NCI-H82 treated with DMSO at 0.1 percent for 48 hours (cell line): ENCODE measurements around the gene DUSP9.
A peak's percentile ranks its signal among the peaks of the same experiment; 100 is the strongest.

Source experiments
- DNase-seq: peaks from one replicate; lab custom pipeline; 2025; ENCODE audit not compliant: unreplicated experiment; lab: John Stamatoyannopoulos, UW

Gene DUSP9

GRCh38 chrX:153647461-153648357, 706 bp downstream of the DUSP9 start:
- no peak for DNase-seq

- DNase-seq = no peak
Observed at GRCh38 chrX:153648358-153649177, 1.6 kb downstream of the DUSP9 start.

- DNase-seq = peak; percentile 71
Observed at GRCh38 chrX:153649178-153649914, 2.3 kb downstream of the DUSP9 start.

DNA sequence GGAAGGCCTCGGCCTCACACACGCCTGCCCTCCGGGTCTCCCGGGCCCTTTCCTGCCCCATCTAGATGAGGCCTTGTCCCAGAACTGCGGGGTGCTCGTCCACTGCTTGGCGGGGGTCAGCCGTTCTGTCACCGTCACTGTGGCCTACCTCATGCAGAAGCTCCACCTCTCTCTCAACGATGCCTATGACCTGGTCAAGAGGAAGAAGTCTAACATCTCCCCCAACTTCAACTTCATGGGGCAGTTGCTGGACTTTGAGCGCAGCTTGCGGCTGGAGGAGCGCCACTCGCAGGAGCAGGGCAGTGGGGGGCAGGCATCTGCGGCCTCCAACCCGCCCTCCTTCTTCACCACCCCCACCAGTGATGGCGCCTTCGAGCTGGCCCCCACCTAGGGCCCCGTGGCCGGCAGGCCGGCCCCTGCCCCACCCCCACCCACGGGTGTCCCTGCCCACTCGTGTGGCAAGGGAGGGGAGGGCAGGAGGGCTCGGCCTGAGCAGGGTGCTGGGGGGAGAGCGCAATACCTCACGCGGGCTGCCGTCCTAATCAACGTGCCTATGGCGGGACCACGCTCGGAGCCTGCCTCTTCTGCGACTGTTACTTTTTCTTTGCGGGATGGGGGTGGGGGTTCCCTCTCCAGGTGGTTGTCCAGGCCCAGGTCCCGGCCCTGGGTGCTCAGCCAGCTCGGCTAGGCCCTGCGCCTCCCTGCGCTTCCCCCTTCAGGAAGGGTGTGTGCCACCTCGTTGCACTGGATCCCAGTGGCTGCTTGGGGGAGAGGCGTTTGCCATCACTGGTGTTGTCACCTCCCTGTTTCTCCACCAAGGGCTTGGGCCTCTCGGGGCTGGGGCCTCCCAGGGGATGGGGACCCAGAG, 3.1 kb downstream of the DUSP9 start:
- no peak for DNase-seq

- no peak for DNase-seq
Observed at GRCh38 chrX:153650959-153651358, 4.0 kb downstream of the DUSP9 start.

GRCh38 chrX:153651540-153652079, 4.6 kb downstream of the DUSP9 start:
- DNase-seq = peak; percentile 2

- DNase-seq = no peak
Observed at GRCh38 chrX:153653556-153653955, 6.6 kb downstream of the DUSP9 start.

DNA sequence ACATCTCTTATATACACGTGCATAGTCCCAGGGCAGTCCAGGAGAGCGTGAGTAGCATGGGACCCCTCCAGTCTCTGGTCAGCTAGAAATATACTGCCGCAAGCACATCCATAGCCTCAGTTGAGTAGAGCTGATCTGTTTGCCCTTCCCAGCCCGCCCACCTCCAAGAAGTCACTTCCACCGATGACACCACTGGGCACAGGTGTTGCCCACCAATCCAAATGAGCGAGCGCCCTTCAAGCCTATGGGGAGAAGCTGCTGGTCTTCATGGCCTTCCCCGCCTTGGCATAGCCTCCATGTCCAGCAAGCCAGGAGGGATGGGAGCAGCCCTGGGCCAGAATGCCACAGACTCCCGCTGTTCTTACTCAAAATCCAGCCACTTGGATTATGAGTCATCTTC, 10.2 kb downstream of the DUSP9 start:
- DNase-seq = no peak

DNA sequence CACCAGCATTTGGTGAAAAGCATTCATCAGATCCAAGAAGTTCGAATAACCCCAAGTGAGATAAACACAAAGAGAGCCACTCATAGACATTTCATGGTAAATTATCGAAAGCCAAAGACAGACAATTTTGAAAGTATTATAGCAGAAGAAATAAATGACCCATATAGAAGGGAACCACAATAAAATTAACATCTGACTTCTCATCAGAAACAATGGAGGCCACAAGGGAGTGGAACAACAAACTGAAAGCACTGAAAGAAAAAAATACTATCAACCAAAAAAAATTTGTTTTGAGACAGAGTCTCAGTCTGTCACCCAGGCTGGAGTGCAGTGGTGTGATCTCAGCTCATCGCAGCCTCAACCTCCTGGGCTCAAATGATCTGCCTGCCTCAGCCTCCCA, 12.3 kb downstream of the DUSP9 start:
- DNase-seq = no peak

GRCh38 chrX:153662266-153662665, 15.3 kb downstream of the DUSP9 start:
- DNase-seq = peak; percentile 22

- no peak for DNase-seq
Observed at GRCh38 chrX:153665726-153666306, 18.8 kb downstream of the DUSP9 start.

- no peak for DNase-seq
Observed at GRCh38 chrX:153667281-153667955, 20.4 kb downstream of the DUSP9 start.

- peak; percentile 57 for DNase-seq
Observed at GRCh38 chrX:153667956-153668396, 21.0 kb downstream of the DUSP9 start.

GRCh38 chrX:153668423-153669173, 21.6 kb downstream of the DUSP9 start:
- no peak for DNase-seq

GRCh38 chrX:153669174-153669890, 22.3 kb downstream of the DUSP9 start:
- DNase-seq = peak; percentile 8

DNA sequence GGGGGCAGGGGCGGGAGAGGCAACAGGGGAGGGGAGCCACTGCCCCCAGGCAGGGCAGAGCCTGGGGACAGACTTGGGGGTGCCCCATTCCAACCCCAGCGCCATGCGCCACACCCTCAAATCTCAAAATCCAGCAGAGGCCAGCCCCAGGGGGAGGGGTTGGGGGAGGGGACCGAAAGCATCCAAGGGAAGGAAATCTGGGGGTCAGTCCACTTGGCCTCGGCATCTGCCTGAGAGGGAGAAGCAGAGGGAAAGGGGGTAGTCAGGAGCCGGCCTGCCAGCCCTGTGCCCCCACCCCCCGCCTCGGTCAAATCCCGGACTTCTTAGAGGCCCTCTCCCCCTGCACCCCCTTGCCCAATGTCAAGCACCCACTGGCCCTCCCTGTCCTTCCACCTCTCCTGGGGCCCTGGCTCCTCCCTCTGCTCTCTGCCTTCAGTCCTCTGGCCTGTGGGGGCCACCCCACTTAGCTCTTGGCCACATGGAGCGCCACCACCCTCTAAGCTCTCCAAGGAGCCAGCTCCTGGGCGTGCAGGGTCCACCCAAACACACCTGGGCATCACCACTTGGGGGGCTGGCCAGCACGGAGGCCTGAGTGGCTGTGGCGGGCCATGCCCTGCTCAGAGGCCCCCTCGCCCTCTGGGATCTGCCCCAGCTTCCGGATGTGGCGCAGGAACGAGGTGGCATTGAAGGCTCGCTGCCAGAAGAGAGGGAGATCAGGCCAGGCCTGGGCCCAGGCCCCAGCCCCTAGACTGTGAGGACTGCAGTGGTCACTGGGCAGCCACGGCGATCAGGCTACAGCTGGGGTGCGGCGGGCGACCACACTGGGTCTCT, 23.1 kb downstream of the DUSP9 start:
- DNase-seq = no peak
